Measurements from ENCODE around the gene DAZAP2.

DNA sequence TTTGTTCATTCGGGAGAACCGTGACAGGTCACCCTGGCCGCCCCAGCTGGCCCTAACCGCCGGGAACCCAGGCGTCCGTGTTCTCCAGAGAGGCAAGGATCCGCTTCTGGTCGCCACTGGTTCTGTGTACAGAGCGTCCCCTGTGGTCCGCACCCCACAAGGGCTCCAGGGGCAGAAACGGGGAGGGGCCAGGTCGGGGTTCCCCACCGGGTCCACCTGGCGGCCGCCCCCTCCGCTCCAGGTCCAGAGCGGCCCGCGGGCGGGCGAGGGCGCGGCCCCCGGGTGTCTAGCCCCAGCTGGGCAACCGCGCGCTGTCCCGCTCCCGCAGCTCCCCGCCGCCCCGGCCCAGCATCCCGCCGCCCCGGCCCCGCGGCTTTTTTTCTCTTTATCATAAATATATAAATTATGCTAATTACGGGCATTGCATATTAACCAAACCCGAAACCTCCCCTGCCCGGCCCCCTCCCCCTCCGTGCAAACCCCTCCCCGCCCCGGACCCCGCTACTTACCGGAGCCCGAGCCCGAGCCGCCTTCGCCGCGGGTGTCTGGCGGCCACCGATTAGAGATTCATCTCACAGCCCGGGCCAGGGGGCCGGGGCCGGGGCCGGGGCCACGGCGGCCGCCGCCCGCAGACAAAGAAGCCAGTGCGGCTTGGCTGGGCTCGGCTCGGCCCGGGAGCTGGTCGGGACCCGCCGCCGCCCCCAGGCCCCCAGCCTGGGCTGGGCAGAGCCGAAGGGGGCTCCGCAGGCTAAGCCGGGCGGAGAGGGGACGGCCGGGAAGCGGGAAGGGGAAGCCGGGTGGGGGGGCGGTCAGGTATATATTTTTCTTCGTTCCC, 21.3 kb upstream of the DAZAP2 start:
- TF ChIP-seq POLR2A (IDR thresholded peaks at IDR 0.05; ENCODE audit: low read length) (no peak), GATA1 (IDR thresholded peaks at IDR 0.05; ENCODE audit: low read depth, low read length) (no peak)

All from erythroblast (primary cell).